Measurements from ENCODE around the gene PIK3CD. TPM values are rescaled to one million over a fixed set of nuclear protein-coding genes. Genes with fewer than 3 reads are reported as not detected.
A peak's percentile ranks its signal among the peaks of the same experiment; 100 is the strongest.

The PIK3CD gene
- 17.9 to 23.1 TPM (median 20.2 TPM) in 3 replicates for total RNA-seq (2021)
- percentile 36 among the genes with signal in this experiment for Bru-seq, nascent RNA
- long read RNA-seq, experiment 1, full-length matches to known transcripts: 1 of 35 reads
- long read RNA-seq, experiment 1, partial matches to known transcripts: 9 of 35 reads
- long read RNA-seq, experiment 1, other reads (novel, unspliced or antisense): 25 of 35 reads
- long read RNA-seq, experiment 2, partial matches to known transcripts: 7 of 20 reads
- long read RNA-seq, experiment 2, other reads (novel, unspliced or antisense): 13 of 20 reads
- long read RNA-seq, experiment 3: 0 reads

- CTCF ChIA-PET: interaction anchor here (0.5 to 3.0 kb wide), 15 partner anchors 19 to 505 kb away, joined by 3 to 24 read pairs (median 3); no protein-coding TSS in a partner anchor
- POLR2A ChIA-PET: no interaction called here
- ATAC-seq (peak; percentile 83), DNase-seq (ENCODE audit: low spot score) (peak; percentile 70)
- Mint-ChIP-seq H3K27me3 (ENCODE audit: low read depth) (peaks cover 58% of the 10 kb centered on the region), H3K4me3 (peak within 1 kb of the TSS; percentile 72), H3K4me1 (peaks cover 4% of the 10 kb centered on the region; the same call in 1 of the 2 replicates), H3K9me3 (no peaks in the 10 kb centered on the region), H3K27ac (no peak within 1 kb of the TSS), H3K36me3 (no peaks in the 10 kb centered on the region)
- TF ChIP-seq CREM (CRISPR knock-in tag; IDR thresholded peaks at IDR 0.05): 0 out of 2 replicates have a peak, but pooled peaks have one; percentile 24
- TF ChIP-seq, protein P1, sequence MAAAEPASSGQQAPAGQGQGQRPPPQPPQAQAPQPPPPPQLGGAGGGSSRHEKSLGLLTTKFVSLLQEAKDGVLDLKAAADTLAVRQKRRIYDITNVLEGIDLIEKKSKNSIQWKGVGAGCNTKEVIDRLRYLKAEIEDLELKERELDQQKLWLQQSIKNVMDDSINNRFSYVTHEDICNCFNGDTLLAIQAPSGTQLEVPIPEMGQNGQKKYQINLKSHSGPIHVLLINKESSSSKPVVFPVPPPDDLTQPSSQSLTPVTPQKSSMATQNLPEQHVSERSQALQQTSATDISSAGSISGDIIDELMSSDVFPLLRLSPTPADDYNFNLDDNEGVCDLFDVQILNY (CRISPR knock-in tag; IDR thresholded peaks at IDR 0.05): 0 out of 2 replicates have a peak, but pooled peaks have one; percentile 21
- TF ChIP-seq, protein P2, sequence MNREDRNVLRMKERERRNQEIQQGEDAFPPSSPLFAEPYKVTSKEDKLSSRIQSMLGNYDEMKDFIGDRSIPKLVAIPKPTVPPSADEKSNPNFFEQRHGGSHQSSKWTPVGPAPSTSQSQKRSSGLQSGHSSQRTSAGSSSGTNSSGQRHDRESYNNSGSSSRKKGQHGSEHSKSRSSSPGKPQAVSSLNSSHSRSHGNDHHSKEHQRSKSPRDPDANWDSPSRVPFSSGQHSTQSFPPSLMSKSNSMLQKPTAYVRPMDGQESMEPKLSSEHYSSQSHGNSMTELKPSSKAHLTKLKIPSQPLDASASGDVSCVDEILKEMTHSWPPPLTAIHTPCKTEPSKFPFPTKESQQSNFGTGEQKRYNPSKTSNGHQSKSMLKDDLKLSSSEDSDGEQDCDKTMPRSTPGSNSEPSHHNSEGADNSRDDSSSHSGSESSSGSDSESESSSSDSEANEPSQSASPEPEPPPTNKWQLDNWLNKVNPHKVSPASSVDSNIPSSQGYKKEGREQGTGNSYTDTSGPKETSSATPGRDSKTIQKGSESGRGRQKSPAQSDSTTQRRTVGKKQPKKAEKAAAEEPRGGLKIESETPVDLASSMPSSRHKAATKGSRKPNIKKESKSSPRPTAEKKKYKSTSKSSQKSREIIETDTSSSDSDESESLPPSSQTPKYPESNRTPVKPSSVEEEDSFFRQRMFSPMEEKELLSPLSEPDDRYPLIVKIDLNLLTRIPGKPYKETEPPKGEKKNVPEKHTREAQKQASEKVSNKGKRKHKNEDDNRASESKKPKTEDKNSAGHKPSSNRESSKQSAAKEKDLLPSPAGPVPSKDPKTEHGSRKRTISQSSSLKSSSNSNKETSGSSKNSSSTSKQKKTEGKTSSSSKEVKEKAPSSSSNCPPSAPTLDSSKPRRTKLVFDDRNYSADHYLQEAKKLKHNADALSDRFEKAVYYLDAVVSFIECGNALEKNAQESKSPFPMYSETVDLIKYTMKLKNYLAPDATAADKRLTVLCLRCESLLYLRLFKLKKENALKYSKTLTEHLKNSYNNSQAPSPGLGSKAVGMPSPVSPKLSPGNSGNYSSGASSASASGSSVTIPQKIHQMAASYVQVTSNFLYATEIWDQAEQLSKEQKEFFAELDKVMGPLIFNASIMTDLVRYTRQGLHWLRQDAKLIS (CRISPR knock-in tag; IDR thresholded peaks at IDR 0.05; ENCODE audit: borderline replicate concordance): no peak
- no peak for TF ChIP-seq ATF6 (CRISPR knock-in tag; IDR thresholded peaks at IDR 0.05)
- 0 out of 2 replicates have a peak, but pooled peaks have one; percentile 60 for TF ChIP-seq STAT6 (CRISPR knock-in tag; conservative IDR thresholded peaks at IDR 0.05; ENCODE audit: low read depth)
- TF ChIP-seq FOXJ3 (CRISPR knock-in tag; IDR thresholded peaks at IDR 0.05; ENCODE audit: borderline replicate concordance): no peak
- TF ChIP-seq, protein P3, sequence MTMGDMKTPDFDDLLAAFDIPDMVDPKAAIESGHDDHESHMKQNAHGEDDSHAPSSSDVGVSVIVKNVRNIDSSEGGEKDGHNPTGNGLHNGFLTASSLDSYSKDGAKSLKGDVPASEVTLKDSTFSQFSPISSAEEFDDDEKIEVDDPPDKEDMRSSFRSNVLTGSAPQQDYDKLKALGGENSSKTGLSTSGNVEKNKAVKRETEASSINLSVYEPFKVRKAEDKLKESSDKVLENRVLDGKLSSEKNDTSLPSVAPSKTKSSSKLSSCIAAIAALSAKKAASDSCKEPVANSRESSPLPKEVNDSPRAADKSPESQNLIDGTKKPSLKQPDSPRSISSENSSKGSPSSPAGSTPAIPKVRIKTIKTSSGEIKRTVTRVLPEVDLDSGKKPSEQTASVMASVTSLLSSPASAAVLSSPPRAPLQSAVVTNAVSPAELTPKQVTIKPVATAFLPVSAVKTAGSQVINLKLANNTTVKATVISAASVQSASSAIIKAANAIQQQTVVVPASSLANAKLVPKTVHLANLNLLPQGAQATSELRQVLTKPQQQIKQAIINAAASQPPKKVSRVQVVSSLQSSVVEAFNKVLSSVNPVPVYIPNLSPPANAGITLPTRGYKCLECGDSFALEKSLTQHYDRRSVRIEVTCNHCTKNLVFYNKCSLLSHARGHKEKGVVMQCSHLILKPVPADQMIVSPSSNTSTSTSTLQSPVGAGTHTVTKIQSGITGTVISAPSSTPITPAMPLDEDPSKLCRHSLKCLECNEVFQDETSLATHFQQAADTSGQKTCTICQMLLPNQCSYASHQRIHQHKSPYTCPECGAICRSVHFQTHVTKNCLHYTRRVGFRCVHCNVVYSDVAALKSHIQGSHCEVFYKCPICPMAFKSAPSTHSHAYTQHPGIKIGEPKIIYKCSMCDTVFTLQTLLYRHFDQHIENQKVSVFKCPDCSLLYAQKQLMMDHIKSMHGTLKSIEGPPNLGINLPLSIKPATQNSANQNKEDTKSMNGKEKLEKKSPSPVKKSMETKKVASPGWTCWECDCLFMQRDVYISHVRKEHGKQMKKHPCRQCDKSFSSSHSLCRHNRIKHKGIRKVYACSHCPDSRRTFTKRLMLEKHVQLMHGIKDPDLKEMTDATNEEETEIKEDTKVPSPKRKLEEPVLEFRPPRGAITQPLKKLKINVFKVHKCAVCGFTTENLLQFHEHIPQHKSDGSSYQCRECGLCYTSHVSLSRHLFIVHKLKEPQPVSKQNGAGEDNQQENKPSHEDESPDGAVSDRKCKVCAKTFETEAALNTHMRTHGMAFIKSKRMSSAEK (CRISPR knock-in tag; IDR thresholded peaks at IDR 0.05; ENCODE audit: borderline replicate concordance): no peak
- TF ChIP-seq NR3C1 (CRISPR knock-in tag; conservative IDR thresholded peaks at IDR 0.05; ENCODE audit: low read depth): 0 out of 2 replicates have a peak, but pooled peaks have one; percentile 75
- peak; percentile 51 for TF ChIP-seq HMGXB4 (CRISPR knock-in tag; IDR thresholded peaks at IDR 0.05)
- no peak for TF ChIP-seq SOX15 (CRISPR knock-in tag; IDR thresholded peaks at IDR 0.05)
- peak; percentile 30; the same call in 1 of the 2 replicates for TF ChIP-seq MAX (CRISPR knock-in tag; IDR thresholded peaks at IDR 0.05)
Observed at GRCh38 chr1:9651565-9652378, at the start of gene PIK3CD. TSS of gene PIK3CD (plus strand) at chr1:9651731. CDS start at chr1:9710456, 58,725 bp downstream.
